GM12891 (cell line): ENCODE results near the gene CNN2.

Experiments
- DNase-seq: peaks from one replicate; pipeline ENCODE4 v3.0.0; 2011; ENCODE audit warnings: low spot score; ENCODE audit not compliant: insufficient read length
- FAIRE-seq: peaks from 2 replicates; lab custom pipeline; 2011; peaks lifted over from hg19 to GRCh38; lab: Jason Lieb, UNC
- PAX5 ChIP-seq: IDR thresholded peaks from 2 replicates; pipeline ENCODE4 v1.6.1; 2011; ENCODE audit warnings: low read length, moderate library complexity, mild to moderate bottlenecking; ENCODE audit not compliant: insufficient read depth, severe bottlenecking
- POLR2A ChIP-seq: IDR thresholded peaks from 2 replicates; pipeline ENCODE4 v1.6.1; 2011; ENCODE audit warnings: low read depth, low read length, control low read depth
- POLR2AphosphoS5 ChIP-seq: IDR thresholded peaks from 2 replicates; pipeline ENCODE4 v1.6.1; 2011; ENCODE audit warnings: low read depth, low read length, control low read depth
- POU2F2 ChIP-seq: IDR thresholded peaks from 2 replicates; pipeline ENCODE4 v1.6.1; 2011; ENCODE audit warnings: low read depth, mild to moderate bottlenecking, control low read depth, low read length, moderate library complexity
- SPI1 ChIP-seq: IDR thresholded peaks from 2 replicates; pipeline ENCODE4 v1.6.1; 2011; ENCODE audit warnings: low read depth, low read length, control low read depth
- TAF1 ChIP-seq: IDR thresholded peaks from 2 replicates; pipeline ENCODE4 v1.6.1; 2011; ENCODE audit warnings: low read depth, low read length, control low read depth

Gene CNN2

DNA sequence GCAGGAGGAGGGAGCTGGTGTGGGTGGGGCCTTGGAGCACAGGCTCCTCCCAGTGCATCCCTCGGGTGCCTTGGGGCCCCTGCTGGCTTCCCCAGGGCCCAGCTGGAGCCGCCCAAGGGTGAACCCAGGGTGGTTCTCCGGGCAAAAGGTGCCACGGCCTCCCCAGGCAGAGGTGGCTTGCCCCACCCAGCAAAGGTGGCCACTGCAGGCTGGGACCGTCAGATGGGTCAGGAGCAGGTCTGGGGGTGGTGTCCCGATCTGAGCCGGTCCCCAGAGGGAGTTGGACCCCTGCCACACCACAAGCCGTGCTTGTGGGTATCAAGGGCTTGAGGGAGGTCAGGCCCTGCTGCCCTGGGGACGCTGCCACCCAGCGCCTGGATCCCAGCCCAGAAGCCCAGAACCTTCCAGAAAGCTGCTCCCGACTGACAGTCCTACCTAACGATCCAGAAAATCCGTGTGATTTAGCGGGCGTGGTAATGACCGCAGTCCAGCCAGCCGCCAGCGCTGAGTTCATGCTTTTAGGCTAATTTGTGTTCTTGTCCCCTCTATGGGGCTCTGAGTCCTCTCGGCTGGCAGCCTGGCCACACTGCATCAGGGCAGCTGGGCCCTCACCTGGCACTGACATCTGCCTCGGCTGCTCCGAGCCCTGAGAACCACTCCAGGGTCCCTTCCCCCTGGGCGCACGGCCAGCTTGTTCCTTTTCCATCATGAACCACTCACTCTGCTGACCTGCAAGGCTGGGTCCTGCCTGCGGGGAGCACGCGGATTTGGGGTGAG is 31.2 kb upstream of the CNN2 start:
- FAIRE-seq (no peak), DNase-seq (no peak)
- TF ChIP-seq PAX5 = no peak
- TF ChIP-seq POU2F2 = no peak
- TF ChIP-seq TAF1 = no peak
- no peak for TF ChIP-seq POLR2A
- TF ChIP-seq SPI1 = no peak
- no peak; the same call in 1 of the 2 replicates for TF ChIP-seq POLR2AphosphoS5

DNA sequence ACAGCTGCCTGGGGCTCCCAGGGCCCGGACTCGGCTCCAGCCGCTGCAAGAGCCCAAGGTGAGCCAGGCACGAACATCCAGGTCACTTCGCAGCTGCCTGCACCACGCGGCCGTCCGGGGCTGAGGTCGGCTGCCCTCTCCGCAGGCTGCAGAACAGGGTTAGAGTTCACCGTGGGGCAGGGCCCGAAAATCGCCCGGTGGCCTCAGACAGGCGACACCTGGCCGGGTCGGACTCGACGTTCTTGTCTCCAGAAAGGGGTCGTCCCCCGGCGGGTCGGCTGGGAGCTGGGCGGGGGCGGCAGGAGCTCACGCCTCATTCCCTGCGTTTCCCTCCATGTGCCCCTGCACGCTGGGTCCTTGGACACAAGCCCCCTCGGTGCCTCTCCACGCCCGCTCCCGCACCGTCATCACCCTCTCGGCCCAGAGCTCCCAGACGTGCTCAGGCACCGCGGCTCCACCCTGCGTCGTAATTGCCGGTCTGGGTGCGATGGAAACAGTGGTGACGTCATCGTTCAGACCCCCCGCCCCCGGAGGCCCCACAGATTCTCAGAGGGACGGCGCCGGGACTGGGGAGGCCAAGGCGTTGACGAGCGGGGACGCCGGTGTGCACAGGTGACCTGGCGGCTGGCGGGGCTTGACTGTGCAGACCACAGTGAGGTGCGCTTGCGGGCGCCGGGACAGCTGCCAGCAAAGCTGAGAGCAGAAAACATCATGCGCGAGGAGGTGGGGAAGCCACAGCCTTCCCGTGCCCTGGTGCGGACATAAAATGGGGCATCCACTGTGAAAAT is 30.2 kb upstream of the CNN2 start:
- peak; percentile 74 for FAIRE-seq
- TF ChIP-seq TAF1 (no peak), PAX5 (no peak), POLR2AphosphoS5 (no peak), SPI1 (no peak), POU2F2 (no peak), POLR2A (no peak)
- peak; percentile 69 for DNase-seq

DNA sequence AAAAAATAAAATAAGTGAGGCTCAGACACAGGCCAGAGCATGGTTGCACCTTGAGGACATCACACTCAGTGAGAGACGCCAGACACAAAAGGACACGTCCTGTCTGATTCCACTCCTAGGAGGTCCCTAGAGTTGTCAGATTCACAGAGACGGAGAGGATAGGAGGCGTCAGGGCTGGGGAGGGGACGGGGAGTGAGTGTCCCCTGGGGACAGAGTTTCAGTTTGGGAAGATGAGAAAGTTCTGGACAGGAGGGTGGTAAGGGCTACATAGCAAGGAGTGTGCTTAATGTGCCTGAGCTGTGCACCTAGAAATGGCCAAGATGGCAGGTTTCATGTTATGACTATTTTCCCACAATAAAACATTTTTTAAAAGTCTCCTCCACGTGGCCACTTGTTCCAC is 28.3 kb upstream of the CNN2 start:
- no peak for TF ChIP-seq PAX5
- TF ChIP-seq POU2F2 = no peak
- TF ChIP-seq SPI1 = no peak
- DNase-seq (no peak), FAIRE-seq (no peak)

DNA sequence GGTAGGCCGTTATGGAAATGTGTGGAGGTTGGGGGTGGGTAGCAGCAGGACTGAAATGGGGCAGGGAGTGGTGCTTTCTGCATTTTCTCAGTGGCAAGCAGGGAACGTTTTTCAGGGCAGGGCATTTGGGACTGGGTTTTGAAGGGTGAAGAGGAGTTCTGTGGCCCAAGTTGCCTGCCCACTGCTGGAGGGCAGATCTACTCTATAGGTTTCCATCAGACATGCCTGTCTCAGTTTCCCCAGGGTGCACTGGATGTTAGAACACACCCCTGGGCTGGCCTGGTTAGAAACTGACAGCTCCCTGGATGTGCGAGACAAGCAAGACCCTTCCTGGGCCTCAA is 27.1 kb upstream of the CNN2 start:
- DNase-seq = no peak
- no peak for FAIRE-seq
- TF ChIP-seq PAX5 (no peak), POLR2AphosphoS5 (no peak), POLR2A (no peak), POU2F2 (no peak), SPI1 (no peak), TAF1 (no peak)

DNA sequence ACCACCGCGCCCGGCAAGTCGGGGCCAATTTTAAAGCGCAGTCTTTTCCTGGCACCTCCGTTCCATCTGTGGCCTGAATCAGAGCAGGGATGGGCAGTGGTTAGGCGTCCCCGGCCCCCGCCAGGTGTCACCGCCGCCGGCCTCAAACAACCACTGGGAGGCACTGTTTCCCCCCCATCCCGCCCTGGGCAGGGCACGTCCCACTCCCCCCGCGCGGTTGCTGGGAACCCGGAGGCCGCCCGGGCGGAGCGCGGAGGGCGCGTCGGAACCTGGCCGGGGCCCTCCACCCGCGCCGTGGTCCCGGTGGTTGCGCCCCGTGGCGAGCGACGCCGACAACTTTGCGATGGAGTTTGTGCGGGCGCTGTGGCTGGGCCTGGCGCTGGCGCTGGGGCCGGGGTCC is 26.3 kb upstream of the CNN2 start, which contains the start of gene GRIN3B:
GRIN3B (plus strand) TSS at position 325 of the 400 bp plus-strand sequence; CDS start at position 344, 19 bp downstream.
- DNase-seq (peak; percentile 83), FAIRE-seq (no peak)
- TF ChIP-seq SPI1 = no peak
- no peak for TF ChIP-seq POLR2AphosphoS5
- no peak for TF ChIP-seq TAF1
- no peak for TF ChIP-seq POLR2A
- TF ChIP-seq POU2F2 = no peak
- TF ChIP-seq PAX5 = no peak

- TF ChIP-seq POU2F2 (no peak), TAF1 (no peak), PAX5 (no peak), POLR2AphosphoS5 (no peak), SPI1 (no peak), POLR2A (no peak)
- FAIRE-seq = no peak
Measured at GRCh38 chr19:1000591-1001537, 25.5 kb upstream of the CNN2 start.

DNA sequence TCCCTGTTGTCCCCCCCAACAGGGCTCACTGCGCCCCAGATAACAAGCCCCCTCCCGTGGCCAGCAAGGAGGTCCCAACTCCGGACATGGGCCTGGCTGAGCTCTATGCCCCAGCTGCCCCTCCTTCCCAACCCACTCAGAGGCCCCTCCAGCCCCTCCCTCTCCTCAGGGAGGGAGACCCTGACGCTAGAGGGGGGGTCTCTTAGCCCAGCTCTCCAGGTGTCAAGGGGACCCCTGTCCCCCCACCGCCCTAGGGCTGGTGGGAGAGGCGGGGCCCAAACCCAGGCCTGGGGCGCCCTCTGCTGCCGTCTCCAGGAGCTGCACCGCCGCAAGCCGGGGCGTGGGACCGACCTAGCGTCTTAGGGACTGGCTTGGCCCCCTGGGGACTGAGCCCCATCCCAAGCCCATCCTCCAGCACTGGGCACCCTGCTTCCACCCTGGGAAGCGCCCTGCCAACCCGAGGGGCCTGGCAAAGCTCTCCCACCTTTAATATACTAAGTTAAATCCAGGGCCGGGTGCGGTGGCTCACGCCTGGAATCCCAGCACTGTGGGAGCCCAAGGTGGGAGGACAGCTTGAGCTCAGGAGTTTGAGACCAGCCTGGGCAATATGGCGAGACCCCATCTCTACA is 24.8 kb upstream of the CNN2 start:
- peak; percentile 89 for DNase-seq
- FAIRE-seq = peak; percentile 80
- TF ChIP-seq POU2F2 = no peak
- no peak for TF ChIP-seq POLR2A
- TF ChIP-seq POLR2AphosphoS5 = no peak
- TF ChIP-seq TAF1 = no peak
- no peak for TF ChIP-seq SPI1
- TF ChIP-seq PAX5 = no peak

More at GRCh38 chr19:1000591-1001537, 25.5 kb upstream of the CNN2 start:
- DNase-seq = no peak

GRCh38 chr19:1002600-1002999 is 23.8 kb upstream of the CNN2 start:
- DNase-seq (no peak), FAIRE-seq (no peak)
- TF ChIP-seq POLR2A (no peak), POU2F2 (no peak), TAF1 (no peak), SPI1 (no peak), POLR2AphosphoS5 (no peak), PAX5 (no peak)
